Measurements from ENCODE around the gene CELF6.

DNA sequence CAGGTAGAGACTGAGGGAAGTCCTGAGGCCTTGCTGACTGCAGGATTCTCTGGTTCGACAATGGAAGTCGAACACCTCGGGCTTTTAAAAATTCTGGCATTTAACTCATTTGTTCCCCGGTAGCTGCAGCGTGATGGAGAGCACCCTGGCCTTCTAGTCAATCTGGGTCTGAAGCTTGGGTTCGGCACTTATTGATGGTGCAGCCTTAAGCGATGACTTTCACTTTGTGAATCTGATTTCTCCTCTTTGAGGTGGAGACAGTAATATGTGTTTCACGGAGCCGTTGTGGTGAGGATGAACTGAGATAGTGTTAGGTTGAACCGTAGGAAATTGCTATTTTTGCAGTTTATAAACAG, 47.0 kb downstream of the CELF6 start:
- TF ChIP-seq, protein P1, sequence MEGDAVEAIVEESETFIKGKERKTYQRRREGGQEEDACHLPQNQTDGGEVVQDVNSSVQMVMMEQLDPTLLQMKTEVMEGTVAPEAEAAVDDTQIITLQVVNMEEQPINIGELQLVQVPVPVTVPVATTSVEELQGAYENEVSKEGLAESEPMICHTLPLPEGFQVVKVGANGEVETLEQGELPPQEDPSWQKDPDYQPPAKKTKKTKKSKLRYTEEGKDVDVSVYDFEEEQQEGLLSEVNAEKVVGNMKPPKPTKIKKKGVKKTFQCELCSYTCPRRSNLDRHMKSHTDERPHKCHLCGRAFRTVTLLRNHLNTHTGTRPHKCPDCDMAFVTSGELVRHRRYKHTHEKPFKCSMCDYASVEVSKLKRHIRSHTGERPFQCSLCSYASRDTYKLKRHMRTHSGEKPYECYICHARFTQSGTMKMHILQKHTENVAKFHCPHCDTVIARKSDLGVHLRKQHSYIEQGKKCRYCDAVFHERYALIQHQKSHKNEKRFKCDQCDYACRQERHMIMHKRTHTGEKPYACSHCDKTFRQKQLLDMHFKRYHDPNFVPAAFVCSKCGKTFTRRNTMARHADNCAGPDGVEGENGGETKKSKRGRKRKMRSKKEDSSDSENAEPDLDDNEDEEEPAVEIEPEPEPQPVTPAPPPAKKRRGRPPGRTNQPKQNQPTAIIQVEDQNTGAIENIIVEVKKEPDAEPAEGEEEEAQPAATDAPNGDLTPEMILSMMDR (IDR thresholded peaks at IDR 0.05; ENCODE audit: extremely low read depth in 1 of 2, insufficient read depth in 1 of 2, low read depth in 1 of 2, low read length in 2 of 2): no peak
- TF ChIP-seq EZH2 (IDR thresholded peaks at IDR 0.05; ENCODE audit: borderline replicate concordance, low read depth, low read length, severe bottlenecking): no peak
- TF ChIP-seq POLR2A (IDR thresholded peaks at IDR 0.05; ENCODE audit: low read depth, low read length): no peak
- TF ChIP-seq, protein P2, sequence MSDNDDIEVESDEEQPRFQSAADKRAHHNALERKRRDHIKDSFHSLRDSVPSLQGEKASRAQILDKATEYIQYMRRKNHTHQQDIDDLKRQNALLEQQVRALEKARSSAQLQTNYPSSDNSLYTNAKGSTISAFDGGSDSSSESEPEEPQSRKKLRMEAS (IDR thresholded peaks at IDR 0.05; ENCODE audit: insufficient read depth, insufficient read length): no peak
- TF ChIP-seq POLR2AphosphoS5 (IDR thresholded peaks at IDR 0.05; ENCODE audit: insufficient read depth, low read depth, low read length): no peak
- TF ChIP-seq MYC (IDR thresholded peaks at IDR 0.05; ENCODE audit: low read depth, low read length): no peak
